Measurements from ENCODE around the gene HUWE1.

DNA sequence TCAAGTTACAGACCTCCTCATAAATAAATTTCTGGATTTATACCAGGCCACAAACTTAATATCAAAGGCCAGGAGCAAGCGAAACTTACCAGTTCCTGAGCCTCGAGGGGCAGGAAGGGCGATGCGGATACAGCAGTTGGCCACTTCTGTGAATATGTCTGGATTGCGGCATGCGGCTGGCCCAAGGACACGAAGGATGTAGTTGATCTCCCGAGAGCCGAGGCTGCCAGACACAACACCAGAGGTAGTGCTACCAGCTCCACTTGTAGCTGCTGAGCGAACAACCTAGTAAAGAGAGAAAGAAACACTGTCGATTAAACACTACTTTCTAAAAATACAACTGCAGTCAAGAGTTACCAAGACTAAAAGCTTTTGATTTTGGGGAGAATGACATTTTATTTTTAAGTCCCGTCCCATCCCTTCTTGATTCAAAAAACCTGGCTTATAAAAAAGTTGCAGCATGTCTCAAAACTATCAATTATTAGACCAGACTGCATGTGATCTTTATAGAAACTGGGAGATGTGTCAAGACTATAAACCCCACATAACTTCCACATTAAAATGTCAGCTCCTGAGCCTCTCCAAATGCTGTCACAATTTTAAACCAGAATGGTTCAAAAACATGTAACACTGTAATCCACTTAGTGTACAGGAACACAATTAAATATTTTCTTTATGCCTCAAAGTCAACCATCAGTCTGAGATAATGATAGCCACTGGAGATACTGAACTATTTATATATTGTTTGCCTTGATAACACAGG is 105.6 kb downstream of the HUWE1 start:
- TF ChIP-seq CTCF (IDR thresholded peaks at IDR 0.05; ENCODE audit: low read depth, low read length), result no peak
- no peak for TF ChIP-seq EZH2phosphoT487 (IDR thresholded peaks at IDR 0.05; ENCODE audit: low read depth)

Data from OCI-LY3 (cell line).